NCI-H2196 (cell line): ENCODE data around the gene HCST.

Source experiments
- DNase-seq: peaks from one replicate; lab custom pipeline; 2025; ENCODE audit not compliant: unreplicated experiment; lab: John Stamatoyannopoulos, UW

HCST gene

GRCh38 chr19:35935911-35936737 is 33.8 kb downstream of the HCST start, which contains the start of gene LRFN3:
Gene LRFN3 (plus strand): TSS chr19:35936374. CDS start chr19:35939426, 3,052 bp downstream.
- peak; percentile 89 for DNase-seq

DNA sequence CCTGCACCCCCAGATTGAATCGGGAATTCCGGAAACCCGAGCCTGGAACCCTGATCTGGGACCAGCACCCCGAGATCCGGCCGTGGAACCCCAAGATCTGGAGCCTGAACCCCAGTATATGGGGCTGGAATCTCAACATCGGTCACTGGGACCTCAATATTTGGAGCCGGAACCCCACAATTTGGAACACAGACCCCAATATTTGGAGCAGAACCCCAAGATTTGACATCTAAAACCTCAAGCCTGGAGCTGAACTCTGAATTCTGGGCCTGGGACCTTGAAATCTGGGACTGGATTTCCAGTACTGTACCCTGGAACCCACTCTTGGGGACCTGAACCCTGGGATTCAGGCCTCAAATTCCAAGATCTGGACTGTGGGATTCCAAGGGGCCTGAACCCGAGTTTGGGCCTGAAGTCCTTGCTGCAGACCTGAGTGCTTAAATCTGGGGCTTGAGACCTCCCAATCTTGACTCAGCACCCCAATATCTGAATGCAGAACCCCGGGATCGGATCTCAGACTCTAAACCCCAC is 34.5 kb downstream of the HCST start:
- no peak for DNase-seq

DNA sequence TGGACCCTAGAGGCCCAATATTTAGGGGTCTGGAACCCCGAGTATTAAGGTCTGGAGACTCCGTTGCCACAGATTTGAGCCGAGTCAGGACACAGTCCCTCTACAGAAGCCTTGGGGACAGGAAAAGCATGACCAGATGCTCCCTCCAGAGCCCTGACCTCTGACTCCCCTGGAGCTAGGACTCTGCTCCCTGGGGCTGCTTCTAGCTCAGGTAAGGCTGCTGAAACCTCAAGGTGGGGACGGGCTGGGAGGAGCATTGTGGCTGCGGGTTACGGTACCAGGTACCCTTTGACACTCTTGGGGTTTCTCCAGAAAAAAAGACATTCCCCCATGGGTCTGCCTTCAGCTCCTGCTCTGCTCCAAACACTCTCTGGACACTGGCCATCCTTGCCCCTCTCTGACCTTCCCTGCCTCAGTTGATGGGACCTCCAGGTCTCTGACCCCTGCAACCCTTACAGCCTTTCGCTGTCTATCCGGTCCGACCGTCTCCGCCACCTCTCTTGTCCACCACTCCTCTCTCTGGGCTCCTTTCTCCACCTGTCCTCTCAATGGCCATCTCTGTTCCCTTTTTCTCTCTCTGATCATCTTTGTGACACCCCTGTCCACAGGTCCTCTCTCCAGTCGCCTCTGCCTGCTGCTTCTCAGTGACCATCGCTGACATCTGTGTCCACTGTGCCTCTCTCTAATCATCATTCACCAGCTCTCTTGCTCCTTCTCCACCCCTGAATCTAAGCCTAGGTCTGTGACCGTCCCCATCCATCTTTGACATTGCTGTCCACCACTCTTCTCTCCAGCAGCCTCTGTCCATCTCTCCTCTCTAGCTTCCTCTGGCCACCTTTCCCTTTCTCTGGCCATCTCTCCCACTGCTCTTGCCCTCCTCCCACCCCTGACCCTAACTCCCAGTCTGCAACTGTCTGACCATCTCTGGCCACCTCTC is 35.3 kb downstream of the HCST start:
- no peak for DNase-seq

DNA sequence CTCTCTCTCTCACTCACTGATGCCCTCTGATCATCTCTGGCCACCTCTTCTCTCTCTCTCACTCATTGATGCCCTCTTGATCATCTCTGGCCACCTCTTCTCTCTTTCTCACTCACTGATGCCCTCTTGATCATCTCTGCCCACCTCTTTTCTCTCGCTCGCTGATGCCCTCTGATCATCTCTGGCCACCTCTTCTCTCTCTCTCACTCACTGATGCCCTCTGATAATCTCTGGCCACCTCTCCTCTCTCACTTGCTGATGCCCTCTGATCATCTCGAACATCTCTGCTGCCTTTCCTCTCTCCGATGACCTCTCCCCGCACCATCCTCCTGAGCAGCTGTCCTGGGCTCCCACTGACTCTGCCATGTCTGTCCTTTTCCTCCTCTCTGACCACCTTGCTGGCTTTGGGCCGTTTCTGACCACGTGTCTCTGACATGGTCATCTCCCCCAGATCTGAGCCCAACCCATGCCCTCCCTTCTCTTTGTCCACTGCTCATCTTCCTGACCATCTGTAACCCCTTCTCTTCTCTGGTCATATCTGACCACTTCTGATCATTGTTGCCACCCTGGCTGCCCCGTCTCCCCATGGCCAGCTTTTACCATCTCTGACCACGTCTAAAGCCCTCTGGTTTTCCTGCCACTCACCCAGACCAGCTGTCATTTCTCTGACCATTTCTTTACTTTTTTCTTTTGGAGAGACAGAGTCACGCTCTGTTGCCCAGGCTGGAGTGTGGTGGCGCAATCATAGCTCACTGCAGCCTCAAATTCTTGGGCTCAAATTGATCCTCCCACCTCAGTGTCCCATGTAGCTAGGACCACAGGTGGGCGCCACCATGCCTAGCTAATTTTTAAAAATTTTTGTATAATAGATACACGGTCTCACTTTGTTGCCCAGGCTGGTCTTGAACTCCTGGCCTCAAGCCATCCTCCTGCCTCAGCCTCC is 36.2 kb downstream of the HCST start:
- no peak for DNase-seq

GRCh38 chr19:35939307-35940077 is 37.2 kb downstream of the HCST start:
- DNase-seq: no peak

DNA sequence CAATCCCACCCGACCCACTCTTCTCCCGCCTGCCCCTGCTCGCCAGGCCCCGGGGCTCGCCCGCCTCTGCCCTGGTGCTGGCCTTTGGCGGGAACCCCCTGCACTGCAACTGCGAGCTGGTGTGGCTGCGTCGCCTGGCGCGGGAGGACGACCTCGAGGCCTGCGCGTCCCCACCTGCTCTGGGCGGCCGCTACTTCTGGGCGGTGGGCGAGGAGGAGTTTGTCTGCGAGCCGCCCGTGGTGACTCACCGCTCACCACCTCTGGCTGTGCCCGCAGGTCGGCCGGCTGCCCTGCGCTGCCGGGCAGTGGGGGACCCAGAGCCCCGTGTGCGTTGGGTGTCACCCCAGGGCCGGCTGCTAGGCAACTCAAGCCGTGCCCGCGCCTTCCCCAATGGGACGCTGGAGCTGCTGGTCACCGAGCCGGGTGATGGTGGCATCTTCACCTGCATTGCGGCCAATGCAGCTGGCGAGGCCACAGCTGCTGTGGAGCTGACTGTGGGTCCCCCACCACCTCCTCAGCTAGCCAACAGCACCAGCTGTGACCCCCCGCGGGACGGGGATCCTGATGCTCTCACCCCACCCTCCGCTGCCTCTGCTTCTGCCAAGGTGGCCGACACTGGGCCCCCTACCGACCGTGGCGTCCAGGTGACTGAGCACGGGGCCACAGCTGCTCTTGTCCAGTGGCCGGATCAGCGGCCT is 37.9 kb downstream of the HCST start:
- no peak for DNase-seq

GRCh38 chr19:35940839-35941238 is 38.5 kb downstream of the HCST start:
- DNase-seq: no peak

DNA sequence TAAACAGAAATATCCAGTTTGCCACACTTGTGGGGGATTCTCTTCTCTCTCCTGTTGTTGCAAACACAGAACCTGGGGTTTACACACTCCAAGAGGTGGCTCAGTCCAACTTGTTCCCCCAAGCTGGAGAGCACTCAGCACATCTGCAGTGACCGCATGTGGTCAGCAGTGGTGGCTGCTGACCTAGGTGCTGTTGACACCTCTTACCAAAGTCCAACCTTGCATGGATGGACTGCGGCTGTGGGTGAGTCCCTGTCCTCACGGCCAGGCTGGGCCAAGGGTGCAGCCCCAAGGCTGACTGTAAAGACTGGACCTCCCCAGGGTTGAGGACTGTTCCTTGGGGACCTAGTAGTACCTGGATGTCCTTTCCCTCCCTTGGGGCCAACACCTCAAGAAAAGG is 39.9 kb downstream of the HCST start:
- no peak for DNase-seq

DNA sequence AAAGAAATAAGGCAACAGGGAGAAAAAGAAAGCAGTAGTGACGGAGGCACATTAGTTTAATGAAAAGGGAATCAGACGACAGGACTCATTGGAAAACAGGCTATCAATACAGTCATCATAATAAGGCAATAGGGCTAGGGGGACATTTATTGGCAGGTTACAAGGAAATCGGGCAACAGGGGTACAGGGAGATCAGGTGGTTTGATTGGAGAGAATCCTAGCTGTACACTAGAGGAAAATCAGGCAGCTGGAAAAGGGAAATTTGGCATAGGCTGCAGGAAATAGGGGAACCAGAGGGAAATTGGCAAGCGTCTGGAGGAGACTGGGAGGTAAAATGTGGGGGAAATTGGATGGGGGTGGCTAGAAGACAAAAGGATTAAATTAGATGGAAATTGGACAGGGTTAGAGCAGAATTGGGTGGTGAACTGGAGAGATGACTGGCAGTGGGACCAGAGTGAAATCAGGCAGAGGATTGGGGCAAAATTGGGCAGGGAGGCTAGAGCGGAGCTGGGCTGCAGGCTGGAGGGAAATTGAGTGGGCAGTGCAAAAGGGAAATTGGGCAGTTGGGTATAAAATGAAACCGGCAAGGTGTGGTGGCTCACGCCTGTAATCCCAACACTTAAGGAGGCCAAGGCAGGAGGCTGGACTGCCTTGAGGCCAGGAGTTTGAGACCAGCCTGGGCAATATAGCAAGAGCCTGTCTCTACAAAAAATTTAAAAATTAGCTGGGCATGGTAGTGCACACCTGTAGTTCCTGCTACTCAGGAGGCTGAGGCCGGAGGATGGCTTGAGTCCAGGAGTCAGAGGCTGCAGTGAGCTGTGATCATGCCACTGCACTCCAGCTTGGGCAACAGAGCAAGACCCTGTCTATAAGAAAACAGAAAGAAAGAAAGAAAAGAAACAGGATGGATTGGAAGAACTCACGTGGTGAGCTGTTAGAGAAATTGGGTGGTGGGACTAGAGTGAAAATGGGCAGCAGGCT is 41.3 kb downstream of the HCST start:
- DNase-seq: no peak

DNA sequence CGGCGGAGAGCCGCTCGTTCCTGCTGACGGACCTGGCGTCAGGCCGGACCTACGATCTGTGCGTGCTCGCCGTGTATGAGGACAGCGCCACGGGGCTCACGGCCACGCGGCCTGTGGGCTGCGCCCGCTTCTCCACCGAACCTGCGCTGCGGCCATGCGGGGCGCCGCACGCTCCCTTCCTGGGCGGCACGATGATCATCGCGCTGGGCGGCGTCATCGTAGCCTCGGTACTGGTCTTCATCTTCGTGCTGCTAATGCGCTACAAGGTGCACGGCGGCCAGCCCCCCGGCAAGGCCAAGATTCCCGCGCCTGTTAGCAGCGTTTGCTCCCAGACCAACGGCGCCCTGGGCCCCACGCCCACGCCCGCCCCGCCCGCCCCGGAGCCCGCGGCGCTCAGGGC is 42.2 kb downstream of the HCST start:
- no peak for DNase-seq

DNA sequence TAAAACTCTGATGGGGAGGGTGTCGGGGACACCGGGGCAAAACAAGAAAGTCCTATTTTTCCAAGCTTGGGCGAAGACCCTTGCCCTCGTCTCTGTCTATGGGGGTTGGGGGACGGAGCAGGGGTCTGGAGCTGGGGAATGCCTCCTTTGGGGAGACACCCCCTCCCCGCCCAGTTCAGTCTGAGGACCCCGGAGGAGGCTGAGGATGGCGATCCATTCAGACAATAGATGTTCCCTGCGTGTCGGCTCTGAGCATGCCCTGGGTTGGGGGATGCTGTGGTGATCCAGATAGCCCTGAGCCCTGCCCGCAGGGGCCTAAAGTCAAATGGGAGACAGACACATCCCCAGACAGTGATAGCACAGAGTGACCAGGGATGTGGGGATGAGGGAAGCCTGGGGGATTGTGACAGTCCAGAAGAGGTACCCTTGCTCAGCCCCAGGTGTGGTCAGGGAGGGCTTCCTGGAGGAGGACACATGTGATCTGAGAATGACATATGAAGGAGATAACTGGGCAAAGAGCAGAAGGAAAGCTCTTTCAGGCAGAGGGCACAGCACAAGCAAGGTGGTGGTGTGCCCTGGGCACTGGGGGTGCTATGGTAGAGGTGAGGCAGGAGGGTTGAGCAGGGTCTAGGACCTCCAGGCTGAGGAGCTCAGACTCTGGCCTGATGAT is 42.9 kb downstream of the HCST start:
- no peak for DNase-seq

- DNase-seq: no peak
These were observed 43.9 kb downstream of the HCST start for GRCh38 chr19:35946203-35946602.

DNA sequence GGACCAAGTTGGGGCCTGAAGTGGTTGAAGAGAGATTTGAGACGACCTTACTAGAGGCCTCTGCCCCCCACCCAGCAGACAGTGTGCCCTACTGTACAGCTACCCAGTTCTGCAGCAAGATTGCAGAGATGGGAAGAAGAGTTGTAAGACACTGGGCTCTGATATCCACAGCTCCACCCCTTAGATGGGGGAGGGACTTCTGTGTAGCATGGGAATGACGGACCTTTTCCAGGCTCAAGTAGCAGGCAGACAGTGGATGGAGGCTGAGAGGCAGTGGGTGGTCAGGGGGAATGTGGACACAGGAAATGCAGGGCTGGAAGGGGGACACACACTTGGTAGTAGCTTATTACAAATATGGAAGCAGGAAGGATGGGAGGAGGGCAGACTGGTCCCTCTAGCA is 46.8 kb downstream of the HCST start:
- DNase-seq: no peak
